Ishikawa (cell line): ENCODE measurements around the gene APBA1.

ENCODE experiments used
- CEBPB ChIP-seq: IDR thresholded peaks from 2 replicates; pipeline ENCODE4 v1.6.1; 2012
- EP300 ChIP-seq: IDR thresholded peaks from 2 replicates; pipeline ENCODE4 v1.6.1; 2012; ENCODE audit warnings: borderline replicate concordance
- NFIC ChIP-seq: IDR thresholded peaks from 2 replicates; pipeline ENCODE4 v1.6.1; 2012
- REST ChIP-seq: IDR thresholded peaks from 2 replicates; pipeline ENCODE4 v1.6.1; 2012; ENCODE audit warnings: low read depth, mild to moderate bottlenecking
- TAF1 ChIP-seq: IDR thresholded peaks from 2 replicates; pipeline ENCODE4 v1.6.1; 2012; ENCODE audit warnings: low read depth, mild to moderate bottlenecking
- YY1 ChIP-seq: IDR thresholded peaks from 2 replicates; pipeline ENCODE4 v1.6.1; 2012; ENCODE audit warnings: low read depth

GRCh38 chr9:69580582-69581214, 91.5 kb downstream of the APBA1 start:
- TF ChIP-seq REST (no peak), NFIC (no peak), EP300 (no peak), YY1 (no peak), CEBPB (no peak), TAF1 (no peak)
